RWPE2 (cell line): ENCODE measurements around the gene SFSWAP.
"Not testable (repeated sequence)": the region's sequence is repeated elsewhere in the genome, so short reads cannot be mapped to it uniquely, and the experiment has no call there.

Experiments
- ATAC-seq: fragments of 200-7000 bp; cut with Tn5 transposase; 3 replicates; pipeline ENCODE4 v1.9.1; 2021; ENCODE audit warnings: low read depth
- DNase-seq: peaks from one replicate; pipeline ENCODE4 v3.0.0-alpha.2; 2020; ENCODE audit warnings: low spot score
- H3K27ac ChIP-seq: fragments of 450-650 bp; 2 replicates; pipeline ENCODE4 v1.5.1; 2017; ENCODE audit warnings: mild to moderate bottlenecking; ENCODE audit not compliant: poor library complexity, severe bottlenecking
- H3K27me3 ChIP-seq: fragments of 250-450 bp; sonication (Bioruptor Pico); 2 replicates; pipeline ENCODE4 v1.5.1; 2021; ENCODE audit warnings: mild to moderate bottlenecking, moderate library complexity; ENCODE audit not compliant: insufficient read depth, poor library complexity, severe bottlenecking
- H3K36me3 ChIP-seq: fragments of 250-450 bp; sonication (Bioruptor Pico); 2 replicates; pipeline ENCODE4 v1.5.1; 2020; ENCODE audit warnings: low read depth, mild to moderate bottlenecking, moderate library complexity
- H3K4me1 ChIP-seq: fragments of 250-450 bp; sonication (Bioruptor Pico); 2 replicates; pipeline ENCODE4 v1.5.1; 2021; ENCODE audit warnings: mild to moderate bottlenecking, moderate library complexity; ENCODE audit not compliant: insufficient read depth, poor library complexity, severe bottlenecking
- H3K4me3 ChIP-seq: fragments of 250-450 bp; sonication (Bioruptor Pico); 2 replicates; pipeline ENCODE4 v1.5.1; 2021; ENCODE audit warnings: mild to moderate bottlenecking, moderate library complexity; ENCODE audit not compliant: severe bottlenecking
- H3K9me3 ChIP-seq: fragments of 250-450 bp; sonication (Bioruptor Pico); 2 replicates; pipeline ENCODE4 v1.5.1; 2021; ENCODE audit warnings: mild to moderate bottlenecking, moderate library complexity; ENCODE audit not compliant: severe bottlenecking
- CTCF ChIP-seq: fragments of 450-650 bp; IDR thresholded peaks from one replicate; pipeline ENCODE4 v1.5.1; 2017; ENCODE audit warnings: mild to moderate bottlenecking, moderate library complexity; ENCODE audit not compliant: poor library complexity, severe bottlenecking

The SFSWAP gene

GRCh38 chr12:131710464-131711457 is at the start of gene SFSWAP:
Gene SFSWAP (plus strand): TSS chr12:131711090. CDS start chr12:131711230, 140 bp downstream.
- DNase-seq (no peak), ATAC-seq (peak; percentile 90)
- Histone ChIP-seq H3K27me3 (no peaks in the 10 kb centered on the region), H3K27ac (peak within 1 kb of the TSS; percentile 74), H3K4me1 (peaks cover 8% of the 10 kb centered on the region), H3K4me3 (peak within 1 kb of the TSS; percentile 73), H3K36me3 (peaks cover 34% of the 10 kb centered on the region), H3K9me3 (no peaks in the 10 kb centered on the region)
- TF ChIP-seq CTCF: no peak

- H3K27ac ChIP-seq, H3K4me3 ChIP-seq, ATAC-seq, H3K4me1 ChIP-seq, H3K9me3 ChIP-seq, H3K36me3 ChIP-seq, H3K27me3 ChIP-seq, DNase-seq: not testable (repeated sequence)
Observed at GRCh38 chr12:131661170-131661985, 49.5 kb upstream of the SFSWAP start.

- not testable (repeated sequence) for DNase-seq, H3K4me3 ChIP-seq, H3K36me3 ChIP-seq, H3K4me1 ChIP-seq, H3K9me3 ChIP-seq, H3K27ac ChIP-seq, H3K27me3 ChIP-seq
- peak; percentile 26; the same call in 1 of the 3 replicates for ATAC-seq
Observed at GRCh38 chr12:131661986-131662288, 49.0 kb upstream of the SFSWAP start.

- DNase-seq, H3K4me1 ChIP-seq, H3K27me3 ChIP-seq, H3K27ac ChIP-seq, ATAC-seq, H3K9me3 ChIP-seq, H3K4me3 ChIP-seq, H3K36me3 ChIP-seq: not testable (repeated sequence)
Observed at GRCh38 chr12:131662346-131662745, 48.5 kb upstream of the SFSWAP start.

GRCh38 chr12:131665666-131666065 is 45.2 kb upstream of the SFSWAP start:
- not testable (repeated sequence) for DNase-seq

GRCh38 chr12:131666486-131666885 is 44.4 kb upstream of the SFSWAP start:
- not testable (repeated sequence) for H3K27me3 ChIP-seq, H3K36me3 ChIP-seq, DNase-seq, H3K4me3 ChIP-seq, H3K27ac ChIP-seq, ATAC-seq, H3K9me3 ChIP-seq, H3K4me1 ChIP-seq

More at GRCh38 chr12:131665666-131666065, 45.2 kb upstream of the SFSWAP start:
- ATAC-seq, H3K27ac ChIP-seq, H3K4me3 ChIP-seq, H3K9me3 ChIP-seq, H3K36me3 ChIP-seq, H3K27me3 ChIP-seq, H3K4me1 ChIP-seq: not testable (repeated sequence)

GRCh38 chr12:131666978-131667601 is 43.8 kb upstream of the SFSWAP start:
- not testable (repeated sequence) for H3K27me3 ChIP-seq, DNase-seq, H3K36me3 ChIP-seq, H3K4me3 ChIP-seq, H3K9me3 ChIP-seq, H3K27ac ChIP-seq, H3K4me1 ChIP-seq, ATAC-seq
